ENCODE data around the gene FXYD3.
"Not testable (repeated sequence)": the region's sequence is repeated elsewhere in the genome, so short reads cannot be mapped to it uniquely, and the experiment has no call there.

GRCh38 chr19:35103614-35104013, 12.0 kb upstream of the FXYD3 start:
- TF ChIP-seq CTCF (IDR thresholded peaks at IDR 0.05; ENCODE audit: low read depth, low read length, missing input control); NR2F2 (IDR thresholded peaks at IDR 0.05); MAX (IDR thresholded peaks at IDR 0.05); ZBTB33 (IDR thresholded peaks at IDR 0.05); ATF3 (IDR thresholded peaks at IDR 0.05); RAD21 (IDR thresholded peaks at IDR 0.05); SP1 (IDR thresholded peaks at IDR 0.05); TAF1 (conservative IDR thresholded peaks at IDR 0.05); EGR1 (IDR thresholded peaks at IDR 0.05; ENCODE audit: low read depth in 2 of 2); RXRA (IDR thresholded peaks at IDR 0.05); YY1 (IDR thresholded peaks at IDR 0.05); GABPA (IDR thresholded peaks at IDR 0.05 in 1 of 2, conservative IDR thresholded peaks at IDR 0.05 in 1 of 2); JUND (IDR thresholded peaks at IDR 0.05); REST (IDR thresholded peaks at IDR 0.05): not testable (repeated sequence)

All from liver (tissue), 3 donors.